ENCODE measurements around the gene ASRGL1.
A peak's percentile ranks its signal among the peaks of the same experiment; 100 is the strongest.
"Not testable (repeated sequence)": the region's sequence is repeated elsewhere in the genome, so short reads cannot be mapped to it uniquely, and the experiment has no call there.

Gene ASRGL1

DNA sequence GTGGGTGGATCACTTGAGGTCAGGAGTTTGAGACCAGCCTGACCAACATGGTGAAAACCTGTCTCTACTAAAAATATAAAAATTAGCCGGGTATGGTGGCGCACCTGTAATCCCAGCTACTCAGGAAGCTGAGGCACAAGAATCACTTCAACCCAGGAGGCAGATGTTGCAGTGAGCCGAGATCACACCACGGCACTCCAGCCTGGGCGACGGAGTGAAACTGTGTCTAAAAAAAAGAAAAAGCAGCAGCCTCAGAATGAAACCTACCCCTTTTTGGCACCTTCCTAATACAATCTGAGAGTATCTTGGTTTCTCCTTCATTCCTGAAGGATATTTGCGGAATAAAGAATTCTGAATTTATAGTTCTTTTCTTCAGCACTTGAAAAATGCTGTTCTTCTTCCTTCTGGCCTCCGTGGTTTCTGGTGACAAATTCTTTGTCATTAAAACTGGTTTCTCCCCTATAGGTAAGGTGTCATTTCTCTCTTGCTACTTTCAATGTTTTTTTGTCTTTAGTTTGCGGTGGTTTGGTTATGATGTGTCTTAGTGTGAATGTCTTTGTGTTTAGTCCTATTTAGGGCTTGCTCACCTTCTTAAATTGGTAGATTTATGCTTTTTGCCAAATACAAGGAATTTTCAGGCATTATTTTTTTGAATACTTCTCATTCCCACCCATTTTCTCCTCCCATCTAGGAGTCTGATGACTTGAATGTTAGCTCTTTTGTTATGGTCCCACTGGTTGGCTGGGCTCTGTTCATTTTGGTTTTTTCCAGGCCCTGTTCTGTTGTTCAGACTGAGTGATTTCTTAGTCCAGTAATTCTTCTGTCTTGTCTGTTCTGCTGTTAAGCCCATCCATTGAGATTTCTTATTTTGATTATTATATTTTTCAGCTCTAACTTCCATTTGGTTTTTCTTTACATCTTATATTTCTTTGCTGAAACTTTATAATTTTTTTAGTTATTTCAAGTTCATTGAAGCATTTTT lies 15.4 kb downstream of the ASRGL1 start:
- DNase-seq (ENCODE audit: low read depth in 2 of 3, low spot score in 1 of 3): no peak

DNA sequence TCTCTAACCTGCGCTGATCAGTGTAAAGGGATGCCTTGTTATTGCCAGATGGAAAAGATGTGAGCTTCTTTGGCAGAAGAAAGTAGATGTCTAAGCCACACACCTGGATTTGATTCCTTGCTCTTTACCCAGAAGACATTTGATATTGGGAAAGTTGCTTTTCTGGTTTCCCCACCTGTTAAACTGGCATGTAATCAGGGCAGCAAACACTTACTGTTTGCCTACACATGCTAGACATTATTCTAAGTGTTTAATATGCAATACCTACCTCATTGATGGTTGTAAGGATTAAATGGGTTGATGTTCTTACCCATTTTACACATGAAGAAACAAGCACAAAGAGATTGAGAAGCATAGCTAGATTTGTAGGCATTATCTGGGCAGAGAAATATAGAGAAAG lies 16.6 kb downstream of the ASRGL1 start:
- no peak for DNase-seq (ENCODE audit: low read depth in 2 of 3, low spot score in 1 of 3)

GRCh38 chr11:62358273-62358672 lies 21.0 kb downstream of the ASRGL1 start:
- DNase-seq (ENCODE audit: low read depth in 2 of 3, low spot score in 1 of 3): no peak

DNA sequence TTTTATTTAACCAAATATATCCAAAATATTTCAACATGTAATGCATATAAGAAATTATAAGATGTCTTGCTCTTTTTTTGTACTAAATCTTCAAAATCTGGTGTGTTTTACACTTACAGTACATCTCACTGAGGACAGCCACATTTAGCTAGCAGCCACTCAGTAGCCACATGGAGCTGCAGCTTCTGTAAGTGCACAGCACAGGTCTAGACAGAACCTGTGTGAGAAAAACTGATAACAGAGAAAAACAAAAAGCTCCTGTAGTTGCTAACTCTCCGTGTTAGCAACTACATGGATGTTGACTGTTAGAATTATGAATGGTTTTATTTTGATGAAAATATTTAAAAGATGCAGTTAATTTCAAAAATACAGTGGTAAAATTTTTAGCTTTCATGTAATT lies 22.2 kb downstream of the ASRGL1 start:
- no peak for DNase-seq (ENCODE audit: low read depth in 2 of 3, low spot score in 1 of 3)

- DNase-seq (ENCODE audit: low read depth in 2 of 3, low spot score in 1 of 3): no peak
Measured at GRCh38 chr11:62360685-62361084, 23.4 kb downstream of the ASRGL1 start.

- DNase-seq (ENCODE audit: low read depth in 2 of 3, low spot score in 1 of 3): not testable (repeated sequence)
Measured at GRCh38 chr11:62368861-62369477, 31.7 kb downstream of the ASRGL1 start.

DNA sequence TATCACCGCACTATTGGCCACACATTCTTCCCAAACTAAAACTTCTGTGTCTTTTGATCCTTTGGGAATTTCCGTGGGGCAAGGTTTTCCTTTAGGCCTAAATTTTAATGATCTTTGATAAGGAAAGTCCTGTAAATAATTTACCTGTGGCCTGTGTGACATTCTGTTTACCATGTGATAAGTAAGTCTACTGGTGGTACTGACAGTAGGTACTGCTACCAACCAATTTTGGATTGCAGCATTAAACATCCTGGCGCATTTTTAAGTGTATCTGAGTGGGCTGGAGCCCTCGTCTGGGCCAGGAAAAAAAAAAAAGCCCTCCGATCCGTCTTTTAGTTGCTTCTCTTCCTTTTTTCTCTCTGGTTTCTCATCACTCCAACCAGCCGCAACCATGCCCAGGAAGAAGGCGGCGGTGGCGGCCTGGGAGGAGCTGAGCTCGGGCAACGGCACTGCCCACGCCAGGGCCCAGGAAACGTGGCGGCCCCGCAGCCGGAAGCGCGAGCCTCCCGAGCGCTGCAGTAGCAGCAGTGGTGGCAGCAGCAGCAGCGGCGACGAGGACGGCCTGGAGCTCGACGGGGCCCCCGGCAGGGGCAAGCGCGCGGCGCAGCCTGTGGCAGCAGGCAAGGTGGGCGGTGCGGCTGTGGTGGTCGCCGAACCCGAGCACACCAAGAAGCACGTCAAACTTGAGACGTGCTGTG lies 33.6 kb downstream of the ASRGL1 start:
- DNase-seq (ENCODE audit: low read depth in 2 of 3, low spot score in 1 of 3): peak in 1 of 3 donors; percentile 16

GRCh38 chr11:62372871-62373270 lies 35.6 kb downstream of the ASRGL1 start:
- no peak for DNase-seq (ENCODE audit: low read depth in 2 of 3, low spot score in 1 of 3)

GRCh38 chr11:62373464-62374119 lies 36.3 kb downstream of the ASRGL1 start:
- no peak for DNase-seq (ENCODE audit: low read depth in 2 of 3, low spot score in 1 of 3)

DNA sequence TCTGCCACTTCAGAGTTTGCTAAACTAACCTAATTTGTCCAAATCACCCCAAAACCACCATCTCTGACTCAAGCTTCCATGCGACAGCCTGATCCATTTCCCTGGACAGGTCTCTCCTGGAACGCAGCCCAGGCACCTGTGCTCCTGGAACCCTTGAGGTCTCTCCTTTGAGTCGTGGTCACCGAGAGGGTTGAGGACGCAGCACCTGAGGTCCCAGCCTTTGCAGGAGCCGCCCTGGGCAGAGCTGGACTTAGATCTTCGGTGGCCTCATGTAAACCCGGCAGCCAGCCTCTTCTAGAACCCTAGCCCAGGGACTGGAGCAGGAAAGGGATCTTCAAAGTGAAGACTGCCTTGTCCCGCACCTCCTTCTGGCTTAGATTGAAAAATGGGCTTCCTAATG lies 37.6 kb downstream of the ASRGL1 start:
- DNase-seq (ENCODE audit: low read depth in 2 of 3, low spot score in 1 of 3): no peak

GRCh38 chr11:62378459-62379063 lies 41.3 kb downstream of the ASRGL1 start:
- peak in 1 of 3 donors; percentile 38 for DNase-seq (ENCODE audit: low read depth in 2 of 3, low spot score in 1 of 3)

GRCh38 chr11:62379586-62379985 lies 42.3 kb downstream of the ASRGL1 start:
- not testable (repeated sequence) for DNase-seq (ENCODE audit: low read depth in 2 of 3, low spot score in 1 of 3)

- DNase-seq (ENCODE audit: low read depth in 2 of 3, low spot score in 1 of 3): peak in 1 of 3 donors; percentile 60
Measured at GRCh38 chr11:62380821-62381245, 43.6 kb downstream of the ASRGL1 start.

DNA sequence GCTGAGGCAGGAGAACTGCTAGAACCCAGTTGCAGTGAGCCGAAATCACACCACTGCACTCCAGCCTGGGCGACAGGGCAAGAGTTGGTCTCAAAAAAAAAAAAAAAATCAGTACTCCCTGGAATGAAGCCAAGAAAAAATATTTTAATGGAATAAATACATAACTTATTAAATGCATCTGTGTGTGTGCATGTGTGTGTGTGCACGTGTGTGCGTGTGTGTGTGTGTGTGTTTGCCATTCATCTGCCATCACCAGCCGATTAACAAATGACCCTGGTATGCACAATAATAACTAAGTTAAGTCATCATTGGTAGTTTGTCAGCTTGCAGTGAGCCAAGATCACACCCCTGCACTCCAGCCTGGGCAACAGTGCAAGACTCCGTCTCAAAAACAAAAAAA lies 46.6 kb downstream of the ASRGL1 start:
- DNase-seq (ENCODE audit: low read depth in 2 of 3, low spot score in 1 of 3): no peak

- not testable (repeated sequence) for DNase-seq (ENCODE audit: low read depth in 2 of 3, low spot score in 1 of 3)
Measured at GRCh38 chr11:62386083-62386482, 48.8 kb downstream of the ASRGL1 start.

GRCh38 chr11:62387381-62387780 lies 50.1 kb downstream of the ASRGL1 start:
- DNase-seq (ENCODE audit: low read depth in 2 of 3, low spot score in 1 of 3): no peak

GRCh38 chr11:62388999-62389398 lies 51.8 kb downstream of the ASRGL1 start:
- DNase-seq (ENCODE audit: low read depth in 2 of 3, low spot score in 1 of 3): no peak

DNA sequence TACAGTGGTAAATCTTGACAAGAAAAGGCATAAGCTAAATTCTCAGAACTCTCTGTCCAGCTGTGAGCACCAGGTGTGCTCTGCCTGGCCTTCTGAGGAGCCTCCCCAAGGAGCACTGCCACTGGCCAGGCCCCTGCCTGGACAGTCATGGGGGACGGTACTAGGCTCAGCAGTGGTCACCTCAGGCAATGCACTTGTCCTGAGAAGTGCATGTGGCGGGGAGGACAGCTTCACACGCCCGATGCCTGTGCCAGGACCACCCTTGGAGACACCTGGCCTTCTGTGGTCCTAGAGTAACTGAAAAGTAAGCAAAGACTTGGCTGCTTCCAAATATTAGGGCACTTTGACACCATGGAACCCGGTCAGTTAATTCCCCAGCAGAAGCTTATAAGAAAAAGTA lies 53.0 kb downstream of the ASRGL1 start:
- DNase-seq (ENCODE audit: low read depth in 2 of 3, low spot score in 1 of 3): no peak

DNA sequence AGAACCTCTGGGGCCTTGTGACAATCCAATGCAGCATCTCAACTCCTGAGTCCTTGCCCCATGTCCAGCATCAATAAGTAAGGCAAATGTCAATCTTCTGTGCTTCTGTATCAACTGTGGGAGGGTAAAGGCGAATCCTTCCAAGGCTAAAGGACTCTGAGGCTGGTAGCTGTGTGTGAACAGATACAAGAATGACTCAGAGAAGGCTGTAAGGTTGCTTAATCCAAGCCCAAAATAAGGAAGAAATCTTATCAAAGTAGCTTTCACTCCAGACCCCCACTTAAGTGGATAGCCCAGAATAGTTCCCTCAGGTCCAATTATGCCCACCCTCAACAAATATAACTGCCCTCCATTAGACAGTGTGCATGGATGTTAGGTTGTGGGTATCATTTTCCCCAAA lies 53.5 kb downstream of the ASRGL1 start:
- no peak for DNase-seq (ENCODE audit: low read depth in 2 of 3, low spot score in 1 of 3)

DNA sequence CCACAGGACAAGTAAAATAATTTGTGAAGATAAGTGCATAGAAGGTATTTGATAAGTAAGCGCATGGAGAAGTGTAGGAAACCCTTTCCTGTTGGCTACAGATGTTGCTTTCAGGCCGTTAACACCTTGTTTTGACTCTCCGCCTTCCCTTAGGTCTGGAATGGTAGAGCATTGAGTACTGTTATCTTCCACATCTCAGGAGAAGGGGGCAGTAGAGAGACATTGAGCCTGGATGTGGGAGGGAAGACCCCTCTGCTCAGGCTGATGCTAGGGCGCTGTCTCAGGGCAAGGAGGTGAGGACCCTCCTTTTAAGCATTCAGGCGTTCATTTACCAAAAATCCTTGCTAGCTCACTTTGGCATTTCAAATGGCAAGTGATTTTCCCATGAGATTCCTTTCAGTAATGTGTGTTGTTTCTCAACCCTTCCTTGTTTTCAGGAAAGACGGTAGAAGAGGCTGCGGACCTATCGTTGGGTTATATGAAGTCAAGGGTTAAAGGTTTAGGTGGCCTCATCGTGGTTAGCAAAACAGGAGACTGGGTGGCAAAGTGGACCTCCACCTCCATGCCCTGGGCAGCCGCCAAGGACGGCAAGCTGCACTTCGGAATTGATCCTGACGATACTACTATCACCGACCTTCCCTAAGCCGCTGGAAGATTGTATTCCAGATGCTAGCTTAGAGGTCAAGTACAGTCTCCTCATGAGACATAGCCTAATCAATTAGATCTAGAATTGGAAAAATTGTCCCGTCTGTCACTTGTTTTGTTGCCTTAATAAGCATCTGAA lies 54.6 kb downstream of the ASRGL1 start:
- DNase-seq (ENCODE audit: low read depth in 2 of 3, low spot score in 1 of 3): no peak
